Endodermal cell (in vitro differentiated cells): ENCODE measurements around the gene ATP6AP2. TPM values are rescaled to one million over a fixed set of nuclear protein-coding genes. Genes with fewer than 3 reads are reported as not detected.

Experiments
- DNase-seq: peaks from one replicate; pipeline ENCODE4 v3.0.0-alpha.2; 2017
- H3K27ac ChIP-seq: 2 replicates; pipeline ENCODE4 v1.5.1; 2013; ENCODE audit warnings: mild to moderate bottlenecking, low read depth, low read length, moderate library complexity
- H3K27me3 ChIP-seq: 2 replicates; pipeline ENCODE4 v1.6.1; 2013; ENCODE audit warnings: mild to moderate bottlenecking, low read length, moderate library complexity; ENCODE audit not compliant: insufficient read depth, control insufficient read depth, poor library complexity, severe bottlenecking
- H3K36me3 ChIP-seq: 2 replicates; pipeline ENCODE4 v1.7.0; 2013; ENCODE audit warnings: mild to moderate bottlenecking, low read length, moderate library complexity; ENCODE audit not compliant: control insufficient read depth, insufficient read depth
- H3K4me1 ChIP-seq: one replicate; pipeline ENCODE4 v1.7.0; 2013; ENCODE audit warnings: low read length; ENCODE audit not compliant: control insufficient read depth, insufficient read depth
- H3K4me3 ChIP-seq: 2 replicates; pipeline ENCODE4 v1.5.1; 2013; ENCODE audit warnings: mild to moderate bottlenecking, low read length, moderate library complexity
- H3K9ac ChIP-seq: 2 replicates; pipeline ENCODE4 v1.6.1; 2013; ENCODE audit warnings: mild to moderate bottlenecking, low read length, moderate library complexity; ENCODE audit not compliant: poor library complexity, severe bottlenecking; ENCODE audit errors: extremely low read depth
- H3K9me3 ChIP-seq: 2 replicates; pipeline ENCODE4 v1.6.1; 2013; ENCODE audit warnings: mild to moderate bottlenecking, low read length, moderate library complexity; ENCODE audit not compliant: control insufficient read depth
- H3K27ac Mint-ChIP-seq: 2 replicates; pipeline ENCODE4 v1.8.0; 2020; ENCODE audit warnings: mixed read lengths
- H3K27me3 Mint-ChIP-seq: 2 replicates; pipeline ENCODE4 v1.8.0; 2021; ENCODE audit warnings: mild to moderate bottlenecking, mixed read lengths; ENCODE audit not compliant: insufficient read depth
- H3K36me3 Mint-ChIP-seq: 2 replicates; pipeline ENCODE4 v1.8.0; 2020; ENCODE audit warnings: low read depth, mixed read lengths
- H3K4me1 Mint-ChIP-seq: 2 replicates; pipeline ENCODE4 v1.8.0; 2020; ENCODE audit warnings: mixed read lengths
- H3K4me3 Mint-ChIP-seq: 2 replicates; pipeline ENCODE4 v1.8.0; 2020; ENCODE audit warnings: mild to moderate bottlenecking, moderate library complexity, mixed read lengths
- H3K9me3 Mint-ChIP-seq: 2 replicates; pipeline ENCODE4 v1.8.0; 2020; ENCODE audit warnings: mild to moderate bottlenecking, mixed read lengths
- WGBS, 2 experiments: methylation state at CpG; one replicate each; pipeline versions ENCODE4 v1.1.5 to v1.1.7; 2013; ENCODE audit warnings: missing lambda C conversion rate in 2 of 2, mixed read lengths in 1 of 2; ENCODE audit not compliant: insufficient coverage in 1 of 2, insufficient read length in 1 of 2; 5-methylcytosine and 5-hydroxymethylcytosine counted together
- total RNA-seq, 2 donors: library from RNA; stranded (reverse); fragmentation: NEBNext Ultra II Directional in 1 of 2; extraction: Animal tissue kit (Norgen Biotek cat#: 25700) in 1 of 2; gene quantifications; 2 replicates in 1 of 2; 3 replicates in 1 of 2; pipeline ENCODE4 v1.2.1, GENCODE V29; 2021
- TF ChIP-seq, protein P1 (sequence below): fragments of 200-600 bp; sonication (generic); conservative IDR thresholded peaks from 2 replicates; pipeline ENCODE4 v1.5.0; 2021; ENCODE audit warnings: antibody characterized with exemption, mild to moderate bottlenecking

ATP6AP2 gene
- total RNA-seq, 2 donors from 2014 or later = 67.0 to 82.2 TPM

DNA sequence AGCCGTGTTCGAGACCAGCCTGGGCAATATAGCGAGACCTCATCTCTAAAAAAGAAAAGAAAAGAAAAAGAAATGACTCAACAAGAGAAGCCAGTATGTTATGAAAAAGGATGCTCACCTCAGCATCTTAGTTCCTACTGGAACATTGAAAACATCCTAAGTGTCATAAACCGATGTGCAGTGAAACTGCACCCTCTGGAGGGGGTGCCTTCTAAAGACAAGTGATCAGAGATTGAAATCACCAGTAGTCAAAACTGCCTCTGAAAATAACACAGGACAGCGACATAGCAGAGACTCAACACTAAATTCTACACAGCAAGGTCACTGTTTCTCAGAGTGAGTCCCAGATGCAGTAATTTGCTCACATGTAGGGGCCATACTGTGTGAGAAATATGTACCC lies 28.0 kb upstream of the ATP6AP2 start:
- H3K9ac ChIP-seq = no peak overlapping the region
- Mint-ChIP-seq H3K27ac (no peak overlapping the region), H3K4me3 (no peak overlapping the region), H3K36me3 (no peaks in the 10 kb centered on the region), H3K4me1 (peaks cover 3% of the 10 kb centered on the region), H3K9me3 (peaks cover 35% of the 10 kb centered on the region), H3K27me3 (no peaks in the 10 kb centered on the region)
- no peak overlapping the region for H3K4me3 ChIP-seq
- WGBS, 2 experiments = 90% methylated on average over 5 of the region's 5 CpGs; no CpG with 5 or more reads in 1 of the 2 experiments
- no peaks in the 10 kb centered on the region for H3K27me3 ChIP-seq
- no peak overlapping the region for H3K27ac ChIP-seq
- no peak for DNase-seq
- H3K9me3 ChIP-seq = no peaks in the 10 kb centered on the region
- TF ChIP-seq, protein P1, sequence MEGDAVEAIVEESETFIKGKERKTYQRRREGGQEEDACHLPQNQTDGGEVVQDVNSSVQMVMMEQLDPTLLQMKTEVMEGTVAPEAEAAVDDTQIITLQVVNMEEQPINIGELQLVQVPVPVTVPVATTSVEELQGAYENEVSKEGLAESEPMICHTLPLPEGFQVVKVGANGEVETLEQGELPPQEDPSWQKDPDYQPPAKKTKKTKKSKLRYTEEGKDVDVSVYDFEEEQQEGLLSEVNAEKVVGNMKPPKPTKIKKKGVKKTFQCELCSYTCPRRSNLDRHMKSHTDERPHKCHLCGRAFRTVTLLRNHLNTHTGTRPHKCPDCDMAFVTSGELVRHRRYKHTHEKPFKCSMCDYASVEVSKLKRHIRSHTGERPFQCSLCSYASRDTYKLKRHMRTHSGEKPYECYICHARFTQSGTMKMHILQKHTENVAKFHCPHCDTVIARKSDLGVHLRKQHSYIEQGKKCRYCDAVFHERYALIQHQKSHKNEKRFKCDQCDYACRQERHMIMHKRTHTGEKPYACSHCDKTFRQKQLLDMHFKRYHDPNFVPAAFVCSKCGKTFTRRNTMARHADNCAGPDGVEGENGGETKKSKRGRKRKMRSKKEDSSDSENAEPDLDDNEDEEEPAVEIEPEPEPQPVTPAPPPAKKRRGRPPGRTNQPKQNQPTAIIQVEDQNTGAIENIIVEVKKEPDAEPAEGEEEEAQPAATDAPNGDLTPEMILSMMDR = peak; percentile 18
- no peaks in the 10 kb centered on the region for H3K4me1 ChIP-seq
- no peaks in the 10 kb centered on the region for H3K36me3 ChIP-seq

DNA sequence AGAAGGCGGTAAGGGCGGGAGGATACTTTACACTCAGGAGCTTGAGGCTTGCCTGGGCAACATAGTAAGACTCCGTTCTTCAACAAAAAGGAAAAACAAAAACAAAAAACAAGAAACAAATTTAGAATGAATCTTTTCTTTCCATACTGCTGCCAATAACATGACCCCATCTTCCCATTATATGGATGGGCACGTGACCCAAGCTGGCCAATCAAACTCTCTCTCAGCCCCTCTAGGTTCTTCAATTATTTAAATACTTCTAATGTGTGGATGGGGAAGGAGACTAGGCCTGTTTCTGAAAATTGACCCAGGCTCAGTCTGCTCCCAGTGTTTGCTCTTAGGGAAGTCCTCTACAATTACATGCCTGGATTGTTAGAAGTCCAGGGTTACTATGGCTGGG lies 22.2 kb upstream of the ATP6AP2 start:
- no peak overlapping the region for H3K27ac Mint-ChIP-seq
- Histone ChIP-seq H3K4me1 (no peaks in the 10 kb centered on the region), H3K9ac (no peak overlapping the region), H3K27ac (no peak overlapping the region), H3K27me3 (no peaks in the 10 kb centered on the region), H3K36me3 (no peaks in the 10 kb centered on the region), H3K9me3 (no peaks in the 10 kb centered on the region), H3K4me3 (no peak overlapping the region)
- no peak overlapping the region for H3K4me3 Mint-ChIP-seq
- H3K36me3 Mint-ChIP-seq = no peaks in the 10 kb centered on the region
- TF ChIP-seq, protein P1 = no peak
- peaks cover 38% of the 10 kb centered on the region for H3K9me3 Mint-ChIP-seq
- 45% methylated on average over 4 of the region's 4 CpGs; no CpG with 5 or more reads in 1 of the 2 experiments for WGBS, 2 experiments
- DNase-seq = no peak
- H3K4me1 Mint-ChIP-seq = peaks cover 3% of the 10 kb centered on the region
- H3K27me3 Mint-ChIP-seq = no peaks in the 10 kb centered on the region

- H3K9me3 Mint-ChIP-seq = peaks cover 23% of the 10 kb centered on the region
- no peak for DNase-seq
- H3K4me1 Mint-ChIP-seq = no peaks in the 10 kb centered on the region
- TF ChIP-seq, protein P1 = no peak
- H3K9me3 ChIP-seq = no peaks in the 10 kb centered on the region
- no peak overlapping the region for H3K4me3 Mint-ChIP-seq
- H3K4me1 ChIP-seq = no peaks in the 10 kb centered on the region
- no peak overlapping the region for H3K9ac ChIP-seq
- H3K27ac ChIP-seq = no peak overlapping the region
- H3K27ac Mint-ChIP-seq = no peak overlapping the region
- H3K27me3 Mint-ChIP-seq = no peaks in the 10 kb centered on the region
- no peaks in the 10 kb centered on the region for H3K27me3 ChIP-seq
- H3K4me3 ChIP-seq = no peak overlapping the region
- no peaks in the 10 kb centered on the region for H3K36me3 ChIP-seq
- no peaks in the 10 kb centered on the region for H3K36me3 Mint-ChIP-seq
- 87 to 94% methylated on average over 5 to 10 of the region's 10 CpGs for WGBS, 2 experiments
Measured at GRCh38 chrX:40563784-40564183, 17.0 kb upstream of the ATP6AP2 start.
